ENCODE measurements around the gene MAP3K8. TPM values are rescaled to one million over a fixed set of nuclear protein-coding genes. Genes with fewer than 3 reads are reported as not detected.

MAP3K8 gene
- polyA plus RNA-seq, 1 donor from 2014 or later, result 1.5 TPM

- H3K27me3 ChIP-seq (ENCODE audit: insufficient read depth, low read depth, low read length), result no peaks in the 10 kb centered on the region
- no peak overlapping the region for H3K4me2 ChIP-seq (ENCODE audit: low read length)
- TF ChIP-seq POLR2AphosphoS5 (IDR thresholded peaks at IDR 0.05) (no peak), EP300 (conservative IDR thresholded peaks at IDR 0.05; ENCODE audit: poor library complexity, severe bottlenecking) (no peak), CTCF (IDR thresholded peaks at IDR 0.05; ENCODE audit: poor library complexity, severe bottlenecking) (no peak), REST (IDR thresholded peaks at IDR 0.05; ENCODE audit: borderline replicate concordance) (no peak), SMC3 (conservative IDR thresholded peaks at IDR 0.05; ENCODE audit: poor library complexity) (no peak), MXI1 (conservative IDR thresholded peaks at IDR 0.05; ENCODE audit: poor library complexity, severe bottlenecking) (no peak), RAD21 (conservative IDR thresholded peaks at IDR 0.05) (no peak), EZH2 (IDR thresholded peaks at IDR 0.05; ENCODE audit: borderline replicate concordance, insufficient read depth, low read length, poor library complexity, severe bottlenecking) (no peak), TAF1 (IDR thresholded peaks at IDR 0.05; ENCODE audit: low read depth) (no peak)
- no peak overlapping the region for H3K4me3 ChIP-seq (ENCODE audit: low read length)
- H3K79me2 ChIP-seq (replicated peaks; ENCODE audit: insufficient read depth, low read length), result no peaks in the 10 kb centered on the region
- no peaks in the 10 kb centered on the region for H3F3A ChIP-seq (ENCODE audit: insufficient read depth, low read length, poor library complexity, severe bottlenecking)
- no peaks in the 10 kb centered on the region for H3K9me2 ChIP-seq (ENCODE audit: insufficient read depth, low read length)
- H3K9ac ChIP-seq (ENCODE audit: low read length), result no peak overlapping the region
- H3K27ac ChIP-seq (ENCODE audit: low read length), result no peak overlapping the region
- no peaks in the 10 kb centered on the region for H3K36me3 ChIP-seq (ENCODE audit: insufficient read depth, low read length)
- no peak overlapping the region for H2AFZ ChIP-seq (ENCODE audit: low read depth, low read length)
- no peaks in the 10 kb centered on the region for H3K9me3 ChIP-seq (ENCODE audit: low read length)
- H4K20me1 ChIP-seq (ENCODE audit: insufficient read depth), result no peaks in the 10 kb centered on the region
Measured at GRCh38 chr10:30430544-30431298, 3.3 kb upstream of the MAP3K8 start.

GRCh38 chr10:30431435-30431911 is 2.5 kb upstream of the MAP3K8 start:
- Histone ChIP-seq H3K9me3 (ENCODE audit: low read length) (no peaks in the 10 kb centered on the region), H3K27me3 (ENCODE audit: insufficient read depth, low read depth, low read length) (no peaks in the 10 kb centered on the region), H4K20me1 (ENCODE audit: insufficient read depth) (no peaks in the 10 kb centered on the region), H3K36me3 (ENCODE audit: insufficient read depth, low read length) (no peaks in the 10 kb centered on the region), H3F3A (ENCODE audit: insufficient read depth, low read length, poor library complexity, severe bottlenecking) (no peaks in the 10 kb centered on the region), H3K9me2 (ENCODE audit: insufficient read depth, low read length) (no peaks in the 10 kb centered on the region), H3K79me2 (replicated peaks; ENCODE audit: insufficient read depth, low read length) (no peaks in the 10 kb centered on the region), H3K27ac (ENCODE audit: low read length) (no peak overlapping the region), H3K4me2 (ENCODE audit: low read length) (no peak overlapping the region), H2AFZ (ENCODE audit: low read depth, low read length) (no peak overlapping the region), H3K9ac (ENCODE audit: low read length) (no peak overlapping the region), H3K4me3 (ENCODE audit: low read length) (no peak overlapping the region)
- no peak for TF ChIP-seq TAF1 (IDR thresholded peaks at IDR 0.05; ENCODE audit: low read depth)
- TF ChIP-seq SMC3 (conservative IDR thresholded peaks at IDR 0.05; ENCODE audit: poor library complexity), result no peak
- no peak for TF ChIP-seq MXI1 (conservative IDR thresholded peaks at IDR 0.05; ENCODE audit: poor library complexity, severe bottlenecking)
- TF ChIP-seq RAD21 (conservative IDR thresholded peaks at IDR 0.05), result no peak
- TF ChIP-seq EP300 (conservative IDR thresholded peaks at IDR 0.05; ENCODE audit: poor library complexity, severe bottlenecking), result no peak
- no peak for TF ChIP-seq REST (IDR thresholded peaks at IDR 0.05; ENCODE audit: borderline replicate concordance)
- no peak for TF ChIP-seq EZH2 (IDR thresholded peaks at IDR 0.05; ENCODE audit: borderline replicate concordance, insufficient read depth, low read length, poor library complexity, severe bottlenecking)
- TF ChIP-seq CTCF (IDR thresholded peaks at IDR 0.05; ENCODE audit: poor library complexity, severe bottlenecking), result no peak
- TF ChIP-seq POLR2AphosphoS5 (IDR thresholded peaks at IDR 0.05), result no peak
